ENCODE data around the gene RAB36. TPM values are rescaled to one million over a fixed set of nuclear protein-coding genes. Genes with fewer than 3 reads are reported as not detected.
A peak's percentile ranks its signal among the peaks of the same experiment; 100 is the strongest.

Gene RAB36
- total and polyA plus RNA-seq, 4 donors: 5.4 to 15.1 (median 13.3) TPM

- peaks cover 91% of the 10 kb centered on the region for H3K4me1 ChIP-seq (ENCODE audit: control insufficient read depth, insufficient read depth, low read length)
- H3K27ac ChIP-seq (ENCODE audit: low read depth, low read length): peak overlapping the region; percentile 75
- peaks cover 93% of the 10 kb centered on the region for H3K36me3 ChIP-seq (ENCODE audit: control insufficient read depth, insufficient read depth, low read length)
- H3K27me3 ChIP-seq (ENCODE audit: control insufficient read depth, insufficient read depth, low read length): no peaks in the 10 kb centered on the region
- no peaks in the 10 kb centered on the region for H3K9me3 ChIP-seq (ENCODE audit: control insufficient read depth, insufficient read depth, low read length)
- no CpG with 5 or more reads among the region's 2 CpGs for WGBS (ENCODE audit: insufficient coverage)
- no peak overlapping the region for H3K4me3 ChIP-seq (ENCODE audit: low read depth, low read length)
- DNase-seq (ENCODE audit: low read depth in 4 of 6, low spot score in 6 of 6): no peak
Measured at GRCh38 chr22:23114721-23115020, 30.6 kb upstream of the RAB36 start.

- Histone ChIP-seq H3K4me1 (ENCODE audit: control insufficient read depth, insufficient read depth, low read length) (peaks cover 84% of the 10 kb centered on the region), H3K9me3 (ENCODE audit: control insufficient read depth, insufficient read depth, low read length) (no peaks in the 10 kb centered on the region), H3K36me3 (ENCODE audit: control insufficient read depth, insufficient read depth, low read length) (peaks cover 92% of the 10 kb centered on the region), H3K27me3 (ENCODE audit: control insufficient read depth, insufficient read depth, low read length) (no peaks in the 10 kb centered on the region), H3K4me3 (ENCODE audit: low read depth, low read length) (no peak overlapping the region), H3K27ac (ENCODE audit: low read depth, low read length) (no peak overlapping the region)
- WGBS (ENCODE audit: insufficient coverage): 94% methylated on average over 5 of the region's 7 CpGs
- no peak for DNase-seq (ENCODE audit: low read depth in 4 of 6, low spot score in 6 of 6)
Measured at GRCh38 chr22:23115369-23115768, 29.9 kb upstream of the RAB36 start.

DNA sequence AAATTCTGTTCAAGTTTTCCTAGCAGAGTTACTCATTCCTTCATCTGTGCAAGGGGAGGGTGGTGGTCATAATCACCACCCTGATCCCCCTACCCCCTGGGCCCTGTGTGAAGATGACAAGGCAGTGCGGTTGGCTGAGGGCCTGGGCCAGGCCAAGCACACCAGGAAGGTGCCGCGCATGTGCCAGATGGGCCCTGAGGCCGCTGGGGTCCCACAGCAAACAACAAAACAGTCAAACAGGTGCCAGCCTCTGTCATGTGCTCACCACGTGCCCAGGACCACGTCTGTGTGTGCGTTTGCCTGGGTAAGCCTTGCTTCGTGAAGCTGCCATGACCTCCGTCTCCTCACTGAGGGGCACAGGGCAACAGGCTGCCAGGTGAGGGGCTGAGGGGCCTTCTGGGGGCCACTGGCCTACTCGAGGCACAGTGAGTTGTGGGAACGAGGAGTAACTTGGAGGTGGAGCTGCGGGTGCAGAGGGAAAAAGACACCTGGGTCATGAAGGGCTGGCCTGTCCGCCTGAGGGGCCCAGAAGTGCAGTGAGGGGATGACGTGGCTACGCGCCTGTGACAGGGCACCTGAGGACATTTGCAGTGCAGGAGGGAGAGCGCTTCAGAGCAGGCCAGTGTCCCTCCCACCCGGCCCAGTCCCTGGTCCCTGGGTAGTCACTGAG is 29.3 kb upstream of the RAB36 start:
- DNase-seq (ENCODE audit: low read depth in 4 of 6, low spot score in 6 of 6): no peak
- H3K27ac ChIP-seq (ENCODE audit: low read depth, low read length): no peak overlapping the region
- H3K36me3 ChIP-seq (ENCODE audit: control insufficient read depth, insufficient read depth, low read length): peaks cover 87% of the 10 kb centered on the region
- no peaks in the 10 kb centered on the region for H3K27me3 ChIP-seq (ENCODE audit: control insufficient read depth, insufficient read depth, low read length)
- no peaks in the 10 kb centered on the region for H3K9me3 ChIP-seq (ENCODE audit: control insufficient read depth, insufficient read depth, low read length)
- WGBS (ENCODE audit: insufficient coverage): 88% methylated on average over 18 of the region's 18 CpGs
- peaks cover 78% of the 10 kb centered on the region for H3K4me1 ChIP-seq (ENCODE audit: control insufficient read depth, insufficient read depth, low read length)
- H3K4me3 ChIP-seq (ENCODE audit: low read depth, low read length): no peak overlapping the region

GRCh38 chr22:23116506-23117263 is 28.6 kb upstream of the RAB36 start:
- Histone ChIP-seq H3K4me1 (ENCODE audit: control insufficient read depth, insufficient read depth, low read length) (peaks cover 70% of the 10 kb centered on the region), H3K27me3 (ENCODE audit: control insufficient read depth, insufficient read depth, low read length) (no peaks in the 10 kb centered on the region), H3K4me3 (ENCODE audit: low read depth, low read length) (no peak overlapping the region), H3K27ac (ENCODE audit: low read depth, low read length) (no peak overlapping the region), H3K9me3 (ENCODE audit: control insufficient read depth, insufficient read depth, low read length) (no peaks in the 10 kb centered on the region), H3K36me3 (ENCODE audit: control insufficient read depth, insufficient read depth, low read length) (peaks cover 79% of the 10 kb centered on the region)
- WGBS (ENCODE audit: insufficient coverage): 66% methylated on average over 7 of the region's 10 CpGs
- DNase-seq (ENCODE audit: low read depth in 4 of 6, low spot score in 6 of 6): no peak

- Histone ChIP-seq H3K4me1 (ENCODE audit: control insufficient read depth, insufficient read depth, low read length) (peaks cover 66% of the 10 kb centered on the region), H3K36me3 (ENCODE audit: control insufficient read depth, insufficient read depth, low read length) (peaks cover 75% of the 10 kb centered on the region), H3K27ac (ENCODE audit: low read depth, low read length) (no peak overlapping the region), H3K4me3 (ENCODE audit: low read depth, low read length) (no peak overlapping the region), H3K9me3 (ENCODE audit: control insufficient read depth, insufficient read depth, low read length) (no peaks in the 10 kb centered on the region), H3K27me3 (ENCODE audit: control insufficient read depth, insufficient read depth, low read length) (no peaks in the 10 kb centered on the region)
- WGBS (ENCODE audit: insufficient coverage): 96% methylated on average over 10 of the region's 10 CpGs
- no peak for DNase-seq (ENCODE audit: low read depth in 4 of 6, low spot score in 6 of 6)
Measured at GRCh38 chr22:23117275-23117674, 28.0 kb upstream of the RAB36 start.

- no peaks in the 10 kb centered on the region for H3K27me3 ChIP-seq (ENCODE audit: control insufficient read depth, insufficient read depth, low read length)
- H3K36me3 ChIP-seq (ENCODE audit: control insufficient read depth, insufficient read depth, low read length): peaks cover 75% of the 10 kb centered on the region
- WGBS (ENCODE audit: insufficient coverage): 67% methylated on average over 8 of the region's 15 CpGs
- H3K27ac ChIP-seq (ENCODE audit: low read depth, low read length): no peak overlapping the region
- no peak overlapping the region for H3K4me3 ChIP-seq (ENCODE audit: low read depth, low read length)
- no peaks in the 10 kb centered on the region for H3K9me3 ChIP-seq (ENCODE audit: control insufficient read depth, insufficient read depth, low read length)
- H3K4me1 ChIP-seq (ENCODE audit: control insufficient read depth, insufficient read depth, low read length): peaks cover 61% of the 10 kb centered on the region
- peak in 1 of 6 donors; percentile 54 for DNase-seq (ENCODE audit: low read depth in 4 of 6, low spot score in 6 of 6)
Measured at GRCh38 chr22:23117891-23118646, 27.2 kb upstream of the RAB36 start.

DNA sequence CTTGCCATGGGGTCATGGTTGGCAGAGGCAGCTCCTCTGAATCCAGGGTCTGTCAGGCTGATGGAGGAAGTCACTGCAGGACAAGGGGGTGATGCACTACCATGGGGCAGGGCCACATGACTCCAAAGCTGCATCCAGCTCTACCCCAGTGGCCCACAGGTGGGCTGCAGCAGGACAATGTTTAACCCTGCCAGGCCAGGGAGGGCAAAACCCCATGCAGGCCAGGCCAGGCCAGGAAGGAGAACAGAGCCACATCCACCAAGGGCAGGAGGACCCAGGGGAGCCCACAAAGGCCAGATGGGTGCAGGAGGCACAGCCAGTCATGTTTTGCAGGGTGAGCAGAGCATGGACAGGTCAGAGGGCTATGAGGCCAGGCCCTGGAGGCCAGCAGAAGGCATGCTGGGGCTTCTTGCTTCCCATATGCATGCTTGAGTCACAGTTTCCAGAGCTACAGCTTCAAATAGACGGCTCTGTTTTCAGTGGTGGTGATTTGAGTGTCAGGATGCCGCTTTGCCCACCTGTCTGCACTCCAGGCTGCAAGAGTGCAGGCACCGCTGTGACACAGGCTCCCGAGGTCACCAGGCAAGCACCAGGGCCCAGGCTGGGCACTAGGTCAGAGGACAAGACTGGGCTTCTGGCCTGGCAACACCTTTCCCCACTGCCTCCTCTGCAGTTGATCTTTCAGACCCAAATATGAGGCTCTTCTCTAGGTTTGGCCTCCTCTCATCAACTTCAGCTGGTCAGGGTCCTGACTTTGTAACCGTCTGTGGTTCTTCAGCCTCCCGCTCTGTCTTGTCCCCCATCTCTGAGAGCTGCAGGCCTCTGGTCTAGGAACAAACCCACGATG is 26.4 kb upstream of the RAB36 start:
- DNase-seq (ENCODE audit: low read depth in 4 of 6, low spot score in 6 of 6): no peak
- Histone ChIP-seq H3K27me3 (ENCODE audit: control insufficient read depth, insufficient read depth, low read length) (no peaks in the 10 kb centered on the region), H3K36me3 (ENCODE audit: control insufficient read depth, insufficient read depth, low read length) (peaks cover 77% of the 10 kb centered on the region), H3K9me3 (ENCODE audit: control insufficient read depth, insufficient read depth, low read length) (no peaks in the 10 kb centered on the region), H3K4me3 (ENCODE audit: low read depth, low read length) (no peak overlapping the region), H3K27ac (ENCODE audit: low read depth, low read length) (no peak overlapping the region), H3K4me1 (ENCODE audit: control insufficient read depth, insufficient read depth, low read length) (peaks cover 53% of the 10 kb centered on the region)
- WGBS (ENCODE audit: insufficient coverage): 91% methylated on average over 7 of the region's 7 CpGs

- no peak overlapping the region for H3K27ac ChIP-seq (ENCODE audit: low read depth, low read length)
- H3K9me3 ChIP-seq (ENCODE audit: control insufficient read depth, insufficient read depth, low read length): no peaks in the 10 kb centered on the region
- no peak overlapping the region for H3K4me3 ChIP-seq (ENCODE audit: low read depth, low read length)
- H3K36me3 ChIP-seq (ENCODE audit: control insufficient read depth, insufficient read depth, low read length): peaks cover 73% of the 10 kb centered on the region
- WGBS (ENCODE audit: insufficient coverage): 89% methylated on average over 13 of the region's 15 CpGs
- no peak for DNase-seq (ENCODE audit: low read depth in 4 of 6, low spot score in 6 of 6)
- peaks cover 49% of the 10 kb centered on the region for H3K4me1 ChIP-seq (ENCODE audit: control insufficient read depth, insufficient read depth, low read length)
- H3K27me3 ChIP-seq (ENCODE audit: control insufficient read depth, insufficient read depth, low read length): no peaks in the 10 kb centered on the region
Measured at GRCh38 chr22:23119494-23120414, 25.5 kb upstream of the RAB36 start.
